Activated CD4-positive, alpha-beta memory T cell treated with anti-CD3 and anti-CD28 coated beads for 36 hours (primary cell): ENCODE data around the gene LGALS16. TPM values are rescaled to one million over a fixed set of nuclear protein-coding genes. Genes with fewer than 3 reads are reported as not detected.
"Not testable (repeated sequence)": the region's sequence is repeated elsewhere in the genome, so short reads cannot be mapped to it uniquely, and the experiment has no call there.

Source experiments
- CTCF ChIA-PET: fragments of 350-600 bp; sonication (Branson Sonifier 250); formaldehyde crosslinking; loops from one replicate; lab custom pipeline; 2021; ENCODE audit warnings: antibody characterized with exemption, inconsistent platforms; lab: Charles Lee
- POLR2A ChIA-PET: fragments of 350-600 bp; sonication (Branson Sonifier 250); formaldehyde crosslinking; loops from one replicate; lab custom pipeline; 2021; ENCODE audit warnings: antibody characterized with exemption; lab: Charles Lee
- DNase-seq: peaks from one replicate; pipeline ENCODE4 v3.0.0-alpha.2; 2020
- H3K27ac Mint-ChIP-seq: one replicate; pipeline ENCODE4 v1.8.0; 2021; ENCODE audit warnings: mixed read lengths
- H3K27me3 Mint-ChIP-seq: one replicate; pipeline ENCODE4 v1.8.0; 2021; ENCODE audit warnings: mixed read lengths
- H3K36me3 Mint-ChIP-seq: one replicate; pipeline ENCODE4 v1.8.0; 2021; ENCODE audit warnings: mixed read lengths
- H3K4me1 Mint-ChIP-seq: one replicate; pipeline ENCODE4 v1.8.0; 2021; ENCODE audit warnings: low read depth, mixed read lengths
- H3K4me3 Mint-ChIP-seq: one replicate; pipeline ENCODE4 v1.8.0; 2021; ENCODE audit warnings: mild to moderate bottlenecking, mixed read lengths
- H3K9me3 Mint-ChIP-seq: one replicate; pipeline ENCODE4 v1.8.0; 2021; ENCODE audit warnings: mixed read lengths
- intact Hi-C: fragments of 100-400 bp; cut with micrococcal nuclease; formaldehyde crosslinking; loops from one replicate; pipeline ENCODE4 v1.15.1; 2023
- total RNA-seq, 2 experiments: library from RNA; stranded (reverse); gene quantifications; one replicate each; pipeline ENCODE4 v1.2.3, GENCODE V29; 2021

The LGALS16 gene
- total RNA-seq, 2 experiments from 2014 or later, result not detected

- Mint-ChIP-seq H3K27ac (no peak overlapping the region), H3K4me1 (no peaks in the 10 kb centered on the region), H3K4me3 (no peak overlapping the region), H3K27me3 (peaks cover 56% of the 10 kb centered on the region), H3K9me3 (no peaks in the 10 kb centered on the region), H3K36me3 (no peaks in the 10 kb centered on the region)
- CTCF ChIA-PET, result no interaction called here
- DNase-seq, result no peak
- intact Hi-C loops, result no loop called here
- POLR2A ChIA-PET, result no interaction called here
Observed at GRCh38 chr19:39647918-39648317, 7.8 kb upstream of the LGALS16 start.

DNA sequence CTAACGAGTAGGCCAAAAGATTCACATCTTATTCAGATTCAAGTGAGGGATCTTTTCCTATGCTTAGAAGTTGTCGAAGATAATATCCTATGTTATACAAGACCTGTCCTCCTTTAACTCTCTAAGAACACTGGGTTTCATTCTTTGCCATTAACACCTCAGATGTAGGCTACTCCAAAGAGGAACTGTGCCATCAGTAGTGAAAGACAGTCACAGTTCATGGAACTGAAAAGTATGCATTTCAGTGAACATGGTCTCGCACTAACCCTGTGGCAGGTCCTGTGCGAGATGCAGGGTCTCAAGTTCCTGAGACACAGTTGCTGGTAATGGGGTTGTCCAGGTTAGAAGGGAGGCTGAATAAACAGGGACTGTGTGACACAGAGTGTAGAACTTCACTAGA lies 4.1 kb downstream of the LGALS16 start:
- POLR2A ChIA-PET, result no interaction called here
- Mint-ChIP-seq H3K27ac (no peak overlapping the region), H3K9me3 (no peaks in the 10 kb centered on the region), H3K4me3 (no peak overlapping the region), H3K36me3 (no peaks in the 10 kb centered on the region), H3K4me1 (peaks cover 7% of the 10 kb centered on the region), H3K27me3 (peaks cover 7% of the 10 kb centered on the region)
- DNase-seq, result no peak
- CTCF ChIA-PET, result no interaction called here
- intact Hi-C loops, result no loop called here

GRCh38 chr19:39660661-39661060 lies 4.9 kb downstream of the LGALS16 start:
- POLR2A ChIA-PET, result no interaction called here
- Mint-ChIP-seq H3K4me3 (no peak overlapping the region), H3K4me1 (peaks cover 7% of the 10 kb centered on the region), H3K27me3 (peaks cover 8% of the 10 kb centered on the region), H3K36me3 (no peaks in the 10 kb centered on the region), H3K27ac (no peak overlapping the region), H3K9me3 (peaks cover 3% of the 10 kb centered on the region)
- no peak for DNase-seq
- CTCF ChIA-PET, result interaction anchor here (1.0 kb wide), 1 partner anchor 11 kb away, joined by 3 read pairs; no protein-coding TSS in a partner anchor
- intact Hi-C loops, result no loop called here

DNA sequence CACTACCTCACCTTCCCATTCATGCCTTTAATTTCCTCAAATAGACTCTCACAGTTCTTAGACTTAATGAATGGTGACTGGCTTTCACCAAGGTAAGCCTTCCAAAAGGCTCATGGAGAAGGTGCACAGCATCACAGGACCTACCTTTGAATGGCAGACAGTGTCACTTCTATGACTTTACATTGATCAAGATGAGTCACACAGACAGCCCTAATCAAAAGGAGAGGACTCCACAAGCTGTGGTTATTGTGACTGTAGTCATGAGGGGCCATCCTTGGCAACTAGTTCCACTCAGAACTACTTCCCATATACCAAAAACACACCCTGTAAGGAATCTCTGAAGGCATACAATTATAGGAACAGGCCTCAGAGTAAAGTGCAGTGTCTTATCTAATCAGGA lies 5.9 kb downstream of the LGALS16 start:
- DNase-seq, result no peak
- CTCF ChIA-PET, result no interaction called here
- intact Hi-C loops, result no loop called here
- Mint-ChIP-seq H3K27me3 (peaks cover 11% of the 10 kb centered on the region), H3K27ac (no peak overlapping the region), H3K4me1 (peaks cover 7% of the 10 kb centered on the region), H3K36me3 (no peaks in the 10 kb centered on the region), H3K9me3 (peaks cover 7% of the 10 kb centered on the region), H3K4me3 (no peak overlapping the region)
- POLR2A ChIA-PET, result no interaction called here

DNA sequence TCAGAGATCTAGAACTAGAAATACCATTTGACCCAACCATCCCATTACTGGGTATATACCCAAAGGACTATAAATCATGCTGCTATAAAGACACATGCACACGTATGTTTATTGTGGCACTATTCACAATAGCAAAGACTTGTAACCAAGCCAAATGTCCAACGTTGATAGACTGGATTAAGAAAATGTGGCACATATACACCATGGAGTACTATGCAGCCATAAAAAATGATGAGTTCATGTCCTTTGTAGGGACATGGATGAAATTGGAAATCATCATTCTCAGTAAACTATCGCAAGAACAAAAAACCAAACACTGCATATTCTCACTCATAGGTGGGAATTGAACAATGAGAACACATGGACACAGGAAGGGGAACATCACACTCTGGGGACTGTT lies 14.1 kb downstream of the LGALS16 start:
- CTCF ChIA-PET, result interaction anchor here (1.2 to 6.4 kb wide), 2 partner anchors 117 to 229 kb away, joined by 4 to 137 read pairs; no protein-coding TSS in a partner anchor
- intact Hi-C loops, result loop anchor here (10.0 kb wide), 2 partner anchors 325 kb away; partner anchors contain the start of genes SAMD4B and ZNF546
- Mint-ChIP-seq H3K4me1 (peaks cover 17% of the 10 kb centered on the region), H3K27me3 (peaks cover 19% of the 10 kb centered on the region)
- DNase-seq, H3K27ac Mint-ChIP-seq, H3K9me3 Mint-ChIP-seq, H3K4me3 Mint-ChIP-seq, H3K36me3 Mint-ChIP-seq, POLR2A ChIA-PET: not testable (repeated sequence)

GRCh38 chr19:39670998-39671397 lies 15.3 kb downstream of the LGALS16 start:
- Mint-ChIP-seq H3K4me1 (peaks cover 28% of the 10 kb centered on the region), H3K4me3 (no peak overlapping the region), H3K36me3 (no peaks in the 10 kb centered on the region), H3K27me3 (peaks cover 18% of the 10 kb centered on the region), H3K9me3 (peaks cover under 1% of the 10 kb centered on the region), H3K27ac (no peak overlapping the region)
- intact Hi-C loops, result loop anchor here (10.0 kb wide), 2 partner anchors 324 to 326 kb away; partner anchors contain the start of genes SAMD4B and ZNF546
- DNase-seq, result no peak
- CTCF ChIA-PET, result interaction anchor here (0.8 to 6.4 kb wide), 9 partner anchors 44 to 230 kb away, joined by 3 to 137 read pairs (median 12); partner anchors contain the start of gene EID2B
- POLR2A ChIA-PET, result no interaction called here

DNA sequence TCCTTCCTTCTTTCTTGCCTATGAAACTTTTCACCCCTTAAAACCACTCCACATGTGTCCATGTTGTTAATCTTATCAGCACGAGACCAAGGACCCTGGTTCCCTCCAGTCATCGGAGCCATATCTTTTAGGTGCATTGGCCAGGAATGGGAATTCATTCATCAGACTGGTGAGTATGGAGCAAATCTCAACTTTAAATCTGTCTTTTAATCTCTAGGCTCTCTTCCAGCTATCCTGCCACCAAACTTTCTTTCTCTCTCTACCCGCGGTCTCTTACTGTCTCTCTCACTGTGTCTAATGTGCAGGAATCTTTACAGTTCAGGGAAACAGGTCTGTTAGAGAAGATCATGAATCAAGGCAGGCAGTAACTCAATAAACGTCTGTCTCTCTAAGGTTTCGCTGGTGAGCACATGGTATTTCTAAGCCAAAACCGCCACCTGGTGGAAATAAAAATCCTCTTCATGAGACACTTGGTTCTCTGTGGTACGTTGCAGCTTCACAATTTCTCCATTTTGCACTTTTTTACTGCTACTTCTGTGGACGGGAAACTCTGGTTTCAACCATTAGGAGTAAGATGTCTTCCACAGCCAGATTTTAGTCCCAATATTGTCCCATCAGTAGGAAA lies 16.1 kb downstream of the LGALS16 start:
- ChIA-PET CTCF (interaction anchor here (0.7 to 6.4 kb wide), 21 partner anchors 11 to 298 kb away, joined by 3 to 137 read pairs (median 4); partner anchors contain the start of genes DLL3, EID2 and EID2B), POLR2A (interaction anchor here (0.6 kb wide), 1 partner anchor 64 kb away, joined by 3 read pairs; no protein-coding TSS in a partner anchor)
- H3K9me3 Mint-ChIP-seq, result no peaks in the 10 kb centered on the region
- intact Hi-C loops, result loop anchor here (1.0 to 10.0 kb wide), 5 partner anchors 121 to 327 kb away; partner anchors contain the start of genes DLL3, SAMD4B and ZNF546
- no peak overlapping the region for H3K27ac Mint-ChIP-seq
- no peak overlapping the region for H3K4me3 Mint-ChIP-seq
- H3K27me3 Mint-ChIP-seq, result peaks cover 11% of the 10 kb centered on the region
- peaks cover 32% of the 10 kb centered on the region for H3K4me1 Mint-ChIP-seq
- no peaks in the 10 kb centered on the region for H3K36me3 Mint-ChIP-seq
- peak; percentile 54 for DNase-seq

DNA sequence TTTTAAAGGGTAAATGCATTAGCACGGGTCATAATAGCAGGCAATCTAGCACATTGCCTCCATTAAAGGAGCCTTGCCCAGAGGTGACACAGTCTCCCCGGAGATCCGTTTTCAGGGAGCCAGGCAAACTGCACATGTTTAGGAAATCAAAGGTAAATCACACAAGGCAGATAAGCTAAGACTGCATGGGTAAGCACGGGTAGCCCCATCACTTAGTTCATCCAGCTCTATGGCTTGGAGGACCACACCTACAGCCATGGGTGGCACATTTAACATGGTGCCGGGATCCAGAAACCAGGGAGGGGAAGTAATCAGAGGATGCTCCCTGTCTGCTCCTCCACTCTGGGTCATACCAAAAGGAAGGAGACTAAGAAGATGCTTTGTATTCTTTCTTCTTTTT lies 16.8 kb downstream of the LGALS16 start:
- H3K27ac Mint-ChIP-seq, result no peak overlapping the region
- no peak overlapping the region for H3K4me3 Mint-ChIP-seq
- peaks cover 37% of the 10 kb centered on the region for H3K4me1 Mint-ChIP-seq
- DNase-seq, result no peak
- intact Hi-C loops, result loop anchor here (1.0 to 10.0 kb wide), 5 partner anchors 121 to 328 kb away; partner anchors contain the start of genes DLL3, SAMD4B and ZNF546
- H3K9me3 Mint-ChIP-seq, result no peaks in the 10 kb centered on the region
- ChIA-PET POLR2A (interaction anchor here (0.9 kb wide), 1 partner anchor 128 kb away, joined by 3 read pairs; no protein-coding TSS in a partner anchor), CTCF (interaction anchor here (0.6 to 6.4 kb wide), 28 partner anchors 12 to 298 kb away, joined by 3 to 137 read pairs (median 4); partner anchors contain the start of genes DLL3, DYRK1B, EID2 and EID2B)
- H3K36me3 Mint-ChIP-seq, result no peaks in the 10 kb centered on the region
- H3K27me3 Mint-ChIP-seq, result peaks cover 6% of the 10 kb centered on the region

DNA sequence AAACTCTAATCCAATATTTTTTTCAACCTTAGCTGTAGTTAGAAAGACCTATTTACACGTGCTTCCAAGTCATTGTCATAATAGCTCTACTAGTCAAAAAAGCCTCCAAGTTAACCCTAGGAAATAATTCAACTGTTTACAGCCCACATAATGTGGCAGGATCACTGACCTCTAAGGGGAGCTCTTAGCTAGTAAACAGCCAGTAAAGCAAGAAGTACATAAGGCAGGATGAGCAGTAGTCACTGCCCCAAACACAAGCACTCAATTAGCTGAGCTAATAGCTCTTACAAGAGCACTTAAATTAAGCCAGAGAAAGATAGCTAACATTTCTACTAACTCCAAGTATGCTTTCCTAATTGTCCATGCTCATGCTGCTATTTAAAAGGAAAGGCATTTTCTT lies 18.1 kb downstream of the LGALS16 start:
- POLR2A ChIA-PET, result not testable (repeated sequence)

GRCh38 chr19:39676004-39676403 lies 20.3 kb downstream of the LGALS16 start:
- intact Hi-C loops, result loop anchor here (5.0 to 10.0 kb wide), 4 partner anchors 134 to 331 kb away; partner anchors contain the start of genes EID2, SAMD4B and ZNF546
- Mint-ChIP-seq H3K27ac (peak overlapping the region; percentile 59), H3K4me1 (peaks cover 69% of the 10 kb centered on the region), H3K4me3 (no peak overlapping the region), H3K27me3 (peaks cover 4% of the 10 kb centered on the region), H3K36me3 (no peaks in the 10 kb centered on the region), H3K9me3 (no peaks in the 10 kb centered on the region)
- POLR2A ChIA-PET, result interaction anchor here (0.9 to 1.9 kb wide), 3 partner anchors 29 to 240 kb away, joined by 3 to 7 read pairs (median 4); partner anchors contain the start of genes EID2B, LGALS14 and RPS16
- CTCF ChIA-PET, result interaction anchor here (0.6 to 6.4 kb wide), 17 partner anchors 17 to 510 kb away, joined by 3 to 137 read pairs (median 3); partner anchors contain the start of genes EID2 and FBL
- DNase-seq, result peak; percentile 41

More for the DNA sequence above, 18.1 kb downstream of the LGALS16 start:
- not testable (repeated sequence) for H3K27me3 Mint-ChIP-seq, H3K4me3 Mint-ChIP-seq, H3K9me3 Mint-ChIP-seq, H3K27ac Mint-ChIP-seq, H3K36me3 Mint-ChIP-seq, DNase-seq
- CTCF ChIA-PET, result interaction anchor here (0.9 to 6.4 kb wide), 22 partner anchors 10 to 234 kb away, joined by 3 to 137 read pairs (median 7); partner anchors contain the start of genes DLL3, DYRK1B, EID2 and EID2B
- H3K4me1 Mint-ChIP-seq, result peaks cover 48% of the 10 kb centered on the region
- intact Hi-C loops, result loop anchor here (2.0 to 10.0 kb wide), 5 partner anchors 93 to 329 kb away; partner anchors contain the start of genes DLL3, SAMD4B and ZNF546

GRCh38 chr19:39677961-39678889 lies 22.5 kb downstream of the LGALS16 start:
- H3K9me3 Mint-ChIP-seq, result no peaks in the 10 kb centered on the region
- peak overlapping the region; percentile 76 for H3K4me3 Mint-ChIP-seq
- H3K4me1 Mint-ChIP-seq, result peaks cover 61% of the 10 kb centered on the region
- no peaks in the 10 kb centered on the region for H3K36me3 Mint-ChIP-seq
- ChIA-PET CTCF (interaction anchor here (0.6 to 1.2 kb wide), 4 partner anchors 12 to 156 kb away, joined by 3 to 8 read pairs (median 3); partner anchors contain the start of gene DYRK1B), POLR2A (no interaction called here)
- intact Hi-C loops, result loop anchor here (2.0 to 10.0 kb wide), 6 partner anchors 136 to 333 kb away; partner anchors contain the start of genes EID2, SAMD4B, SUPT5H and ZNF546
- no peak for DNase-seq
- H3K27me3 Mint-ChIP-seq, result no peaks in the 10 kb centered on the region
- peak overlapping the region; percentile 93 for H3K27ac Mint-ChIP-seq
